Smooth muscle cell (in vitro differentiated cells): ENCODE measurements around the gene IL17RD. TPM values are rescaled to one million over a fixed set of nuclear protein-coding genes. Genes with fewer than 3 reads are reported as not detected.

ENCODE experiments used
- DNase-seq: peaks from one replicate; lab custom pipeline; 2025; ENCODE audit not compliant: unreplicated experiment; lab: John Stamatoyannopoulos, UW
- H2AFZ ChIP-seq: fragments of 200-600 bp; sonication (generic); 2 replicates; pipeline ENCODE4 v1.6.0; 2016; ENCODE audit warnings: antibody characterized with exemption, low read depth, mild to moderate bottlenecking
- H3F3A ChIP-seq: fragments of 200-600 bp; sonication (generic); 2 replicates; pipeline ENCODE4 v1.6.0; 2017; ENCODE audit warnings: antibody characterized with exemption, low read depth
- H3K27ac ChIP-seq: fragments of 200-600 bp; sonication (generic); 2 replicates; pipeline ENCODE4 v1.5.1; 2016; ENCODE audit warnings: low read depth, mild to moderate bottlenecking
- H3K27me3 ChIP-seq: fragments of 200-600 bp; sonication (generic); 2 replicates; pipeline ENCODE4 v1.6.1; 2016; ENCODE audit warnings: low read depth, mild to moderate bottlenecking
- H3K36me3 ChIP-seq: fragments of 200-600 bp; sonication (generic); 2 replicates; pipeline ENCODE4 v1.5.1; 2016; ENCODE audit warnings: low read depth
- H3K4me1 ChIP-seq: fragments of 200-600 bp; sonication (generic); 2 replicates; pipeline ENCODE4 v1.5.1; 2016; ENCODE audit warnings: low read depth
- H3K4me2 ChIP-seq: fragments of 200-600 bp; sonication (generic); 2 replicates; pipeline ENCODE4 v1.6.0; 2016; ENCODE audit warnings: mild to moderate bottlenecking
- H3K4me3 ChIP-seq: fragments of 200-600 bp; sonication (generic); 2 replicates; pipeline ENCODE4 v1.5.1; 2016; ENCODE audit warnings: mild to moderate bottlenecking
- H3K79me2 ChIP-seq: fragments of 200-600 bp; sonication (generic); 2 replicates; pipeline ENCODE4 v1.6.0; 2016; ENCODE audit warnings: low read depth, mild to moderate bottlenecking
- H3K9ac ChIP-seq: fragments of 200-600 bp; sonication (generic); 2 replicates; pipeline ENCODE4 v1.6.0; 2016; ENCODE audit warnings: low read depth
- H3K9me3 ChIP-seq: fragments of 200-600 bp; sonication (generic); replicated peaks from 2 replicates; pipeline ENCODE4 v1.5.1; 2016; ENCODE audit warnings: low read depth
- H4K20me1 ChIP-seq: fragments of 200-600 bp; sonication (generic); 2 replicates; pipeline ENCODE4 v1.6.0; 2016; ENCODE audit warnings: low read depth
- WGBS: methylation state at CpG from one replicate; pipeline ENCODE4 v1.1.7; 2016; ENCODE audit warnings: low lambda C conversion rate; 5-methylcytosine and 5-hydroxymethylcytosine counted together
- polyA plus RNA-seq: library from polyadenylated mRNA; unstranded; fragments of >200 nt; fragmentation: Nextera tagmentation; extraction: Ambion mirVana; gene quantifications from 2 replicates; pipeline ENCODE4 v1.2.1, GENCODE V29; 2016
- total RNA-seq: library from RNA; depleted of rRNA; stranded (reverse); fragments of >200 nt; gene quantifications from 2 replicates; pipeline ENCODE4 v1.2.3, GENCODE V29; 2014
- TF ChIP-seq, protein P1 (sequence below): fragments of 200-600 bp; sonication (generic); IDR thresholded peaks from 2 replicates; pipeline ENCODE4 v1.5.1; 2017; ENCODE audit warnings: borderline replicate concordance, mild to moderate bottlenecking, antibody characterized with exemption; ENCODE audit not compliant: insufficient read depth, poor library complexity, severe bottlenecking

Gene IL17RD
- total and polyA plus RNA-seq, 2 experiments from 2014 or later = 0.59 to 1.9 TPM

DNA sequence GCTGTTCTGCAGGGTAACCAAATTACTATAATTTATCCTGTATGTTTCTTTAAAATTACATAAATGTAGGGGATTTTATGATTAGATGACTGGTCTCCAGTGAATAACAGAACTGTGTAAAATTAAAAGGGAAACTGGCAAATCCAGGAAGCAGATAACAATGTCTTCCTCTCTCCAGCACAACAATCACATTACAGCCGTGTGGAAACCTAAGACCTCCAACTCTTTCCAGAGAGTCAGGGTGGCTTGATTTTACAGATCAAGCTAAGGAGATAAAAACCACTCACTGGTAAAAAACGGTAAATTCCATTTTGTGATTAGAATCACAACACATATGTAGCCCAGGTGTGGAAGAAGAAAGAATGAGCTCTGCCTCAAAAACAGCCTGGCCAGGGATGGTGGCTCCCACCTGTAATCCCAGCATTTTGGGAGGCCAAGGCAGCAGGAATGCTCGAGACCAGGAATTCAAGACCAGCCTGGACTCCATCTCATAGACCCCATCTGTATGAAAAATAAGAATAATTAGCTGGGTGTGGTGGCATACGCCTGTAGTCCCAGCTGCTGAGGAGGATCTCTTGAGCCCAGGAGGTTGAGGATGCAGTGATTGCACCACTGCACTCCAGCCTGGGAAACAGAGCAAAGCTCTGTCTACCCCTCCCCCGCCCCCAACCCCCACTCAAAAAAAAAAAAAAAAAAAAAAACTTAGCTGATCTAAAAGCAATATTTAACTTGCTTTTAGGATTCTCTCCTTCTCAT, 29.0 kb downstream of the IL17RD start:
- no peaks in the 10 kb centered on the region for H3K27me3 ChIP-seq
- no peaks in the 10 kb centered on the region for H3K36me3 ChIP-seq
- 81% methylated on average over 4 of the region's 5 CpGs for WGBS
- no peaks in the 10 kb centered on the region for H3F3A ChIP-seq
- no peak for DNase-seq
- H4K20me1 ChIP-seq = no peaks in the 10 kb centered on the region
- no peaks in the 10 kb centered on the region for H3K9me3 ChIP-seq
- peaks cover 14% of the 10 kb centered on the region for H3K4me1 ChIP-seq
- H3K79me2 ChIP-seq = no peaks in the 10 kb centered on the region
- H3K4me3 ChIP-seq = no peak overlapping the region
- H2AFZ ChIP-seq = no peak overlapping the region
- TF ChIP-seq, protein P1, sequence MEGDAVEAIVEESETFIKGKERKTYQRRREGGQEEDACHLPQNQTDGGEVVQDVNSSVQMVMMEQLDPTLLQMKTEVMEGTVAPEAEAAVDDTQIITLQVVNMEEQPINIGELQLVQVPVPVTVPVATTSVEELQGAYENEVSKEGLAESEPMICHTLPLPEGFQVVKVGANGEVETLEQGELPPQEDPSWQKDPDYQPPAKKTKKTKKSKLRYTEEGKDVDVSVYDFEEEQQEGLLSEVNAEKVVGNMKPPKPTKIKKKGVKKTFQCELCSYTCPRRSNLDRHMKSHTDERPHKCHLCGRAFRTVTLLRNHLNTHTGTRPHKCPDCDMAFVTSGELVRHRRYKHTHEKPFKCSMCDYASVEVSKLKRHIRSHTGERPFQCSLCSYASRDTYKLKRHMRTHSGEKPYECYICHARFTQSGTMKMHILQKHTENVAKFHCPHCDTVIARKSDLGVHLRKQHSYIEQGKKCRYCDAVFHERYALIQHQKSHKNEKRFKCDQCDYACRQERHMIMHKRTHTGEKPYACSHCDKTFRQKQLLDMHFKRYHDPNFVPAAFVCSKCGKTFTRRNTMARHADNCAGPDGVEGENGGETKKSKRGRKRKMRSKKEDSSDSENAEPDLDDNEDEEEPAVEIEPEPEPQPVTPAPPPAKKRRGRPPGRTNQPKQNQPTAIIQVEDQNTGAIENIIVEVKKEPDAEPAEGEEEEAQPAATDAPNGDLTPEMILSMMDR = no peak
- H3K9ac ChIP-seq = no peak overlapping the region
- no peak overlapping the region for H3K27ac ChIP-seq
- H3K4me2 ChIP-seq = no peak overlapping the region

DNA sequence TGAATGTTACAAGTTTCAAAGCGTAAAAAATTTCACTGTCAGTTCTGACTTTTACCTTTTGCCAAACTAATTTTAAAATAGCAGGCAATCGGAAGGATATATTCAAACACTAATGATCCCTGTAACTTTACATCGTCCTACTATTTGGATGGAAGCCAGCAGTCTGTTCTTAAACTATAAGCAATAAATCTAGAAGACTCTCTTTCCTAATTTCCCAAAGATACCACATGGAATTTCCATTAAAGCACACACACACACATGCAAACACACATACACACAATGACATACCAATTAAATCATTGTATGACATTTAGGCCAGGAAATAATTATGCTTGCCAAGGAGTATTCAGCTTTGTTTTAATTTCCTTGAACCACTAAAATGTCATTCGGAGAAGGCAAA, 32.0 kb downstream of the IL17RD start:
- WGBS = 93% methylated on average over 4 of the region's 4 CpGs

DNA sequence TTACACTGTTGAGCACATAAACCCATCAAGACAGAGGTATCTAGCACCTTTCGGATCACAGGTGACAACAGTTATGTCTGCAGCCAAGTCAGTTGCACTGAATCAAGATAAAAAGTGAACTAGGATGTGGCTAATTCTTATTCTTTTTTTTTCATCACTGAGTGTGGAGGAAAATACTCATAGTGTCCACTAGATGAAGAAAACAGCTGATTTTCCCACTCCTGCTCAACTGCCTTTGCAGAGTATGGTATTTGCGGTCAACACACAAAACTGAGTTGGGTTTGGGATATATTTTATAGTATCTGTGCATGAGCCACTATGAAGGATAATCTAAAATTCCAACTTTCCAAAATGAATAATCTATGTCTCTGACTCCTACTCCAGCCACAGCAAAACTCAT, 32.5 kb downstream of the IL17RD start:
- Histone ChIP-seq H3K9me3 (no peaks in the 10 kb centered on the region), H3F3A (peaks cover 4% of the 10 kb centered on the region), H4K20me1 (no peaks in the 10 kb centered on the region), H3K4me1 (peaks cover 47% of the 10 kb centered on the region), H3K9ac (no peak overlapping the region), H3K4me3 (no peak overlapping the region), H2AFZ (no peak overlapping the region), H3K27ac (no peak overlapping the region), H3K4me2 (no peak overlapping the region), H3K79me2 (no peaks in the 10 kb centered on the region), H3K36me3 (no peaks in the 10 kb centered on the region), H3K27me3 (no peaks in the 10 kb centered on the region)
- no peak for DNase-seq
- TF ChIP-seq, protein P1 = no peak
- 95% methylated on average over 2 of the region's 2 CpGs for WGBS

More for the DNA sequence above, 32.0 kb downstream of the IL17RD start:
- no peak overlapping the region for H3K27ac ChIP-seq
- peaks cover 4% of the 10 kb centered on the region for H3F3A ChIP-seq
- no peaks in the 10 kb centered on the region for H3K27me3 ChIP-seq
- no peak overlapping the region for H3K9ac ChIP-seq
- no peaks in the 10 kb centered on the region for H4K20me1 ChIP-seq
- H3K36me3 ChIP-seq = no peaks in the 10 kb centered on the region
- H3K9me3 ChIP-seq = no peaks in the 10 kb centered on the region
- TF ChIP-seq, protein P1 = no peak
- H3K79me2 ChIP-seq = no peaks in the 10 kb centered on the region
- H2AFZ ChIP-seq = no peak overlapping the region
- H3K4me3 ChIP-seq = no peak overlapping the region
- no peak overlapping the region for H3K4me2 ChIP-seq
- peaks cover 42% of the 10 kb centered on the region for H3K4me1 ChIP-seq
- no peak for DNase-seq

DNA sequence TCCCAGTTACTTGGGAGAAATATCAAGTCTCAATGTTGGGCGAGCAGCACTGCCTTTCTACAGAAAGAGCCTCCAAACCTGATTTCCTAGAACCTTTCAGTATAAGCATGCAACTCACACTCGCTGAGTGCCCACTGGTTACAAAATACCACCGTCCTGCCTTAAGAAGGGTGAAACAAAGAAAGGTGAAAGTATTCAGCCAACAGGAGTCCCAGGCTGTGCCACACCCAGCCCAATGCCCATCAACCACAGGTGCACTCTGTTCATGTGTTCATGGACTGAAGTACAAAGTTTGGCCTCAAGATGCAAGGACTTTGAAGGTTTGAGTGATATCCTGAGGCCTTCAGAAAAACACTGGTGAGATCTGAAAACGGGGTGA, 34.0 kb downstream of the IL17RD start:
- TF ChIP-seq, protein P1 = no peak
- Histone ChIP-seq H3K4me1 (peaks cover 58% of the 10 kb centered on the region), H4K20me1 (no peaks in the 10 kb centered on the region), H3F3A (peaks cover 4% of the 10 kb centered on the region), H3K9ac (no peak overlapping the region), H3K79me2 (no peaks in the 10 kb centered on the region), H3K36me3 (no peaks in the 10 kb centered on the region), H3K27me3 (no peaks in the 10 kb centered on the region), H3K27ac (no peak overlapping the region), H3K4me2 (no peak overlapping the region), H3K4me3 (no peak overlapping the region), H2AFZ (no peak overlapping the region), H3K9me3 (no peaks in the 10 kb centered on the region)
- DNase-seq = no peak
- 57% methylated on average over 4 of the region's 4 CpGs for WGBS
